ENCODE measurements around the gene VGLL2.

VGLL2 gene

GRCh38 chr6:117265410-117266256, at the start of gene VGLL2:
VGLL2 (plus strand) TSS chr6:117265558; CDS start chr6:117265764, 206 bp downstream.
- Histone ChIP-seq H3K9ac (ENCODE audit: low read length) (no peak within 1 kb of the TSS), H3K9me3 (ENCODE audit: insufficient read depth, low read length) (no peaks in the 10 kb centered on the region), H3K27ac (ENCODE audit: low read depth, low read length) (no peak within 1 kb of the TSS), H3K27me3 (ENCODE audit: low read length) (no peaks in the 10 kb centered on the region), H3K4me2 (ENCODE audit: low read depth, low read length, poor library complexity, severe bottlenecking) (no peak within 1 kb of the TSS), H2AFZ (ENCODE audit: low read depth, low read length, severe bottlenecking) (no peak within 1 kb of the TSS), H3K4me3 (ENCODE audit: insufficient read depth, low read length, poor library complexity, severe bottlenecking) (no peak within 1 kb of the TSS), H3K9me2 (replicated peaks; ENCODE audit: insufficient read depth, low read length) (no peaks in the 10 kb centered on the region), H4K20me1 (ENCODE audit: low read depth, low read length) (no peaks in the 10 kb centered on the region), H3K79me2 (ENCODE audit: insufficient read depth, low read length) (no peaks in the 10 kb centered on the region), H3K36me3 (ENCODE audit: low read length) (no peaks in the 10 kb centered on the region), H3F3A (ENCODE audit: insufficient read depth) (no peaks in the 10 kb centered on the region)
- TF ChIP-seq CTCF (IDR thresholded peaks at IDR 0.05; ENCODE audit: insufficient read depth, low read length, poor library complexity, severe bottlenecking) (no peak), EZH2phosphoT487 (conservative IDR thresholded peaks at IDR 0.05; ENCODE audit: low read length) (no peak)

DNA sequence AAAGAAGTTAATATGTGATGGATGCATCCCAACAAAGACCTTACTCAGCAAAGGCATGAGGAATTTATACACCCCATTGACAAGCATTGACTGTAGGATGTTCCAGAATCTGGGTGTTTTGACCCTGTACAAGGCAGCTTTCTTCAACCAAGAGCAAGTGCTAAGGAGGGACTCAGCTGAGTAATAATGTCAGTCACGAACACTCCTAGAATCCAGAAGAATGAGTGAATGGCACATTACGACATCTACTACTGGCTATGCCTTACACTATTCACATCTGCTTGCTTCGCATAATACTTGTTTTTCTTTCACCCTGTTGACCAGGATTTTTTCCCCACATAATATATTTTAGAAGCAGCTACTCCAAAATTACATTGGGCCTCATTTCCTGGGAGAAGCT, 42.5 kb upstream of the VGLL2 start:
- Histone ChIP-seq H3K79me2 (ENCODE audit: insufficient read depth, low read length) (no peaks in the 10 kb centered on the region), H3K27me3 (ENCODE audit: low read length) (no peaks in the 10 kb centered on the region), H3K9ac (ENCODE audit: low read length) (no peak overlapping the region), H3K27ac (ENCODE audit: low read depth, low read length) (no peak overlapping the region), H3F3A (ENCODE audit: insufficient read depth) (no peaks in the 10 kb centered on the region), H3K4me3 (ENCODE audit: insufficient read depth, low read length, poor library complexity, severe bottlenecking) (no peak overlapping the region), H4K20me1 (ENCODE audit: low read depth, low read length) (no peaks in the 10 kb centered on the region), H3K9me3 (ENCODE audit: insufficient read depth, low read length) (no peaks in the 10 kb centered on the region), H3K36me3 (ENCODE audit: low read length) (no peaks in the 10 kb centered on the region), H3K9me2 (replicated peaks; ENCODE audit: insufficient read depth, low read length) (no peaks in the 10 kb centered on the region), H3K4me2 (ENCODE audit: low read depth, low read length, poor library complexity, severe bottlenecking) (no peak overlapping the region), H2AFZ (ENCODE audit: low read depth, low read length, severe bottlenecking) (no peak overlapping the region)
- TF ChIP-seq CTCF (IDR thresholded peaks at IDR 0.05; ENCODE audit: insufficient read depth, low read length, poor library complexity, severe bottlenecking): no peak
- no peak for TF ChIP-seq EZH2phosphoT487 (conservative IDR thresholded peaks at IDR 0.05; ENCODE audit: low read length)

- Histone ChIP-seq H4K20me1 (ENCODE audit: low read depth, low read length) (no peaks in the 10 kb centered on the region), H3K9ac (ENCODE audit: low read length) (no peak overlapping the region), H3K27me3 (ENCODE audit: low read length) (no peaks in the 10 kb centered on the region), H3K4me2 (ENCODE audit: low read depth, low read length, poor library complexity, severe bottlenecking) (no peak overlapping the region), H3K4me3 (ENCODE audit: insufficient read depth, low read length, poor library complexity, severe bottlenecking) (no peak overlapping the region), H2AFZ (ENCODE audit: low read depth, low read length, severe bottlenecking) (no peak overlapping the region), H3K9me3 (ENCODE audit: insufficient read depth, low read length) (no peaks in the 10 kb centered on the region), H3K36me3 (ENCODE audit: low read length) (no peaks in the 10 kb centered on the region), H3K79me2 (ENCODE audit: insufficient read depth, low read length) (no peaks in the 10 kb centered on the region), H3F3A (ENCODE audit: insufficient read depth) (no peaks in the 10 kb centered on the region), H3K9me2 (replicated peaks; ENCODE audit: insufficient read depth, low read length) (no peaks in the 10 kb centered on the region), H3K27ac (ENCODE audit: low read depth, low read length) (no peak overlapping the region)
- TF ChIP-seq EZH2phosphoT487 (conservative IDR thresholded peaks at IDR 0.05; ENCODE audit: low read length): no peak
- no peak for TF ChIP-seq CTCF (IDR thresholded peaks at IDR 0.05; ENCODE audit: insufficient read depth, low read length, poor library complexity, severe bottlenecking)
These were observed 38.6 kb upstream of the VGLL2 start for GRCh38 chr6:117226778-117227177.
